GM18951 (cell line): Measurements from ENCODE around the gene LPIN2.
"Not testable (repeated sequence)": the region's sequence is repeated elsewhere in the genome, so short reads cannot be mapped to it uniquely, and the experiment has no call there.

Source experiments
- POLR2A ChIP-seq: IDR thresholded peaks from 4 replicates; pipeline ENCODE4 v1.6.1; 2011; ENCODE audit warnings: mild to moderate bottlenecking; ENCODE audit not compliant: insufficient read length, insufficient read depth; ENCODE audit errors: extremely low read depth
- in situ Hi-C: fragments of 300-500 bp; cut with MboI; formaldehyde crosslinking; loops from one replicate; pipeline ENCODE4 v1.12.0; 2022; ENCODE audit warnings: low sequenced_read_pairs, mixed read lengths, inconsistent platforms; ENCODE audit not compliant: unreplicated experiment

Gene LPIN2

GRCh38 chr18:3037423-3037915 is 24.5 kb upstream of the LPIN2 start:
- in situ Hi-C loops = no loop called here
- TF ChIP-seq POLR2A = no peak

DNA sequence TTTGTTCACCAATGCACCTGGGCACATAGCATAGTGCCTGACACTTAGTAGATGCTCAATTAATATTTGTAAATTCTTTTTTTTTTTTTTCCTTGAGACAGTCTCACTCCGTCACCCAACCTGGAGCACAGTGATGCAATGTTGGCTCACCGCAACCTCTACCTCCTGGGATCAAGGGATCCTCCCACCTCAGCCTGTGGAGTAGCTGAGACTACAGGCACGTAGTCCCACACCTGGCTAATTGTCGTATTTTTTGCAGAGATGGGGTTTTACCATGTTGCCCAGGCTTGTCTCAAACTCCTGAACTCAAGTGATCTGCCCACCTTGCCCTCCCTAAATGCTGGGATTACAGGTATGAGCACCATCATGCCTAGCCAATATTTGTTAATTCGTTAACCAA is 23.2 kb upstream of the LPIN2 start:
- TF ChIP-seq POLR2A = no peak
- in situ Hi-C loops = no loop called here

- in situ Hi-C loops = no loop called here
- TF ChIP-seq POLR2A = no peak
Observed at GRCh38 chr18:3035635-3036034, 22.7 kb upstream of the LPIN2 start.

- in situ Hi-C loops = no loop called here
- TF ChIP-seq POLR2A = no peak
Observed at GRCh38 chr18:3032721-3033120, 19.8 kb upstream of the LPIN2 start.

DNA sequence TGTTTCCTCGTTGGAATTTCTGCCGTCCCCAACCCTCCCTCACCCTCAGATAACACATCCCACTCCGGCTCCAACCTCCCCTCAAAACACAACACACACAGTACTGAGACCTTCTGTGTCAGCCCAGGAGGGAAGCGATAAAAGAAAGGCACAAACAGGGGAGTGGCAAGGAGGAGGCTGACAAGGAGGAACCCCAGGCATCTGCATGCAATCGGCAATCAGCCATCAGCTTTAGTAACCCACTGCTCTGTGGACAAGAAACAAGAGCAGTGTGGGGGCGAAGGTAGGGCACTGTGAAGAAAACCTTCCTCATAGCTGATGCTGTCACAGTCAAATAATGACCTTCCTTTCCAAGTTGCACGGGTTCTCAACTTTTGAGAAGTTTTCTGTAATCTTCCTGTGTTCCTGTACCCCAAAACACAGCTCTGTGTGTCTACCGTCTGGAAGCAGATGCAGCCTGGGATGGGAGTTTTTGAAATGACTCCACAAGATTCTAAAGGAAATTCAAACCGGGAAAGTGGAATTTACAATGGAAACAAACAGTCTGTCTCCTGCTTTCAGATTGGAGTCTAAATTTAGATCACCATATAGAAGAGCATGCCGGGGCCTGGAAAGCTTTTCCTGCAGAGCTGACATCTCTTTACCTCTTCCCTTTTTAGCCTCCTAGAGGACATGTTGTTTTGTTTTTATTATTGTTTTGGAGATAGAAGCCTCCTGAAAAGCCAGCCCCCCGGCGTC is 16.4 kb upstream of the LPIN2 start:
- in situ Hi-C loops = no loop called here
- no peak for TF ChIP-seq POLR2A

DNA sequence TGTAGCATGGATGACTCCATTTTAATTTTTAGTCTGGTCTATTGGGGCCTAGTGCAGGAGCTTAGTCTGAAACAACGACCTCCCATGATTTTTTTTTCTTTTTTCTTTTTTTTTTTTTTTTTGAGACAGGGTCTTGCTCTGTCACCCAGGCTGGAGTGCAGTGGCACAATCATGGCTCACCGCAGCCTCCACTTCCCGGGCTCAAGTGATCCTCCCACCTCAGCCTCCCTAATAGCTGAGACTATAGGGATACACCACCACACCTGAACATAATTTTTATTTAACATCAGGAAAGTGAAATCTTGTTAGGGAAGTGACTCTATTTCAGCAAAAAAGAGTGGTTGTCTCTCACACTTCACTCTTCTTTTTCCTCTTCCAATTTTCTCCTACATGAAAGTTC is 15.2 kb upstream of the LPIN2 start:
- in situ Hi-C loops = not testable (repeated sequence)

GRCh38 chr18:3027370-3027891 is 14.5 kb upstream of the LPIN2 start:
- in situ Hi-C loops = no loop called here
- TF ChIP-seq POLR2A = no peak

- in situ Hi-C loops = no loop called here
- no peak for TF ChIP-seq POLR2A
Observed at GRCh38 chr18:3025544-3025943, 12.6 kb upstream of the LPIN2 start.

- in situ Hi-C loops = not testable (repeated sequence)
Observed at GRCh38 chr18:3023603-3024002, 10.7 kb upstream of the LPIN2 start.

- no peak for TF ChIP-seq POLR2A
- in situ Hi-C loops = no loop called here
Observed at GRCh38 chr18:3016585-3017297, 3.8 kb upstream of the LPIN2 start.

GRCh38 chr18:3015851-3016250 is 2.9 kb upstream of the LPIN2 start:
- TF ChIP-seq POLR2A = no peak
- in situ Hi-C loops = no loop called here

DNA sequence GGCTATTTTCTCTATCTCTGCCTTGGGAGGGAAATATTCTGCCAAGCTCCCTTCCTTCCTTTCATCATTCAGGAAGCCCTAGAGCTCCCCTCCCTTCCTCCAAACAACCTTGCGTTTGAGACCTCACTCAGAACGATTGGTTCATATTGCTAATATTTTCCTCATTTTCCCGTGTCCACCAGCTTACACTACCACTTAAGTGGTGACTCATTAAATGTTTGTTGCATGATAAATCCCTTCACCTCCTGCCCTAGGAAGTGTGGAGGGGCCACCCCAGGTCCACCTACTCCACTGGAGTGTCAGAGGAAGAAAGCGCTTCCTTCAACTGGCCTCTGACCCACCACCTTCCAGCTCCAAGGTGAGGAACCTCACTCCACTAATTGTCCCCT is 2.3 kb upstream of the LPIN2 start:
- in situ Hi-C loops = no loop called here
- TF ChIP-seq POLR2A = no peak

- no peak for TF ChIP-seq POLR2A
- in situ Hi-C loops = no loop called here
Observed at GRCh38 chr18:3014503-3015203, 1.7 kb upstream of the LPIN2 start.
